Endothelial cell of umbilical vein (primary cell): Measurements from ENCODE around the gene ANKRD33. TPM values are rescaled to one million over a fixed set of nuclear protein-coding genes. Genes with fewer than 3 reads are reported as not detected.

Experiments used
- BruUV-seq: library from RNA; stranded (reverse); fragments of 400-500 nt; replicated peaks from 2 replicates; lab custom pipeline; 2021; lab: Mats Ljungman, UMichigan
- CTCF ChIA-PET: fragments of 300-600, 350-600 bp; sonication (Branson Sonifier 250); formaldehyde crosslinking; loops from one replicate; lab custom pipeline; 2021; ENCODE audit warnings: antibody characterized with exemption, inconsistent platforms; lab: Charles Lee
- POLR2A ChIA-PET: fragments of 300-600, 350-600 bp; sonication (Branson Sonifier 250); formaldehyde crosslinking; loops from one replicate; lab custom pipeline; 2021; ENCODE audit warnings: antibody characterized with exemption, inconsistent platforms; lab: Charles Lee
- DNase-seq: peaks from one replicate; pipeline ENCODE4 v3.0.0-alpha.2; 2011; ENCODE audit warnings: low read depth, low spot score
- FAIRE-seq: peaks from 2 replicates; lab custom pipeline; 2011; peaks lifted over from hg19 to GRCh38; lab: Jason Lieb, UNC
- H2AFZ ChIP-seq: 2 replicates; pipeline ENCODE4 v1.6.0; 2012; ENCODE audit warnings: low read depth, low read length, control low read depth, inconsistent platforms
- H3K27ac ChIP-seq: 2 replicates; pipeline ENCODE4 v1.5.1; 2011; ENCODE audit warnings: low read depth, mild to moderate bottlenecking, control low read depth, low read length, moderate library complexity; ENCODE audit not compliant: insufficient read depth
- H3K27me3 ChIP-seq, 2 experiments: 2 replicates each; pipeline versions ENCODE4 v1.6.0 to v1.6.1; 2011; ENCODE audit warnings: low read length in 2 of 2, mixed read lengths in 1 of 2; ENCODE audit not compliant: control insufficient read depth in 2 of 2, insufficient read depth in 2 of 2
- H3K36me3 ChIP-seq, 2 experiments: 2 replicates in 1 of 2; 3 replicates in 1 of 2; pipeline ENCODE4 v1.5.1; 2011; ENCODE audit warnings: low read length in 2 of 2, mild to moderate bottlenecking in 1 of 2, moderate library complexity in 1 of 2; ENCODE audit not compliant: control insufficient read depth in 2 of 2, insufficient read depth in 2 of 2; ENCODE audit errors: extremely low read depth in 1 of 2
- H3K4me1 ChIP-seq: 3 replicates; pipeline ENCODE4 v1.5.1; 2011; ENCODE audit warnings: mild to moderate bottlenecking, low read length; ENCODE audit not compliant: control insufficient read depth, insufficient read depth; ENCODE audit errors: extremely low read depth
- H3K4me2 ChIP-seq: 2 replicates; pipeline ENCODE4 v1.6.1; 2011; ENCODE audit warnings: low read length, control low read depth, mixed read lengths; ENCODE audit not compliant: insufficient read depth
- H3K4me3 ChIP-seq, 3 experiments: fragments of 200-600 bp in 1 of 3; sonication (generic), shearing (Covaris generic) in 1 of 3; replicated peaks in 1 of 3; 2 replicates each; pipeline ENCODE4 v1.5.1; 2011 to 2016; ENCODE audit warnings: control low read depth in 3 of 3, low read length in 3 of 3, mild to moderate bottlenecking in 2 of 3, inconsistent platforms in 1 of 3, low read depth in 1 of 3, moderate library complexity in 1 of 3; ENCODE audit not compliant: insufficient read depth in 1 of 3
- H3K79me2 ChIP-seq: 2 replicates; pipeline ENCODE4 v1.6.0; 2012; ENCODE audit warnings: low read length, inconsistent platforms; ENCODE audit not compliant: control insufficient read depth, insufficient read depth
- H3K9ac ChIP-seq: replicated peaks from 2 replicates; pipeline ENCODE3; 2011; ENCODE audit warnings: low read length, control low read depth; ENCODE audit not compliant: insufficient read depth; ENCODE audit errors: extremely low read depth
- H3K9me1 ChIP-seq: replicated peaks from 3 replicates; pipeline ENCODE4 v1.6.0; 2011; ENCODE audit warnings: mild to moderate bottlenecking, low read length; ENCODE audit not compliant: control insufficient read depth, insufficient read depth; ENCODE audit errors: extremely low read depth
- H3K9me3 ChIP-seq: replicated peaks from 2 replicates; pipeline ENCODE4 v1.5.1; 2012; ENCODE audit warnings: low read length, inconsistent platforms; ENCODE audit not compliant: control insufficient read depth, insufficient read depth
- H4K20me1 ChIP-seq: replicated peaks from 2 replicates; pipeline ENCODE3; 2011; ENCODE audit warnings: mild to moderate bottlenecking, low read length; ENCODE audit not compliant: control insufficient read depth, insufficient read depth; ENCODE audit errors: extremely low read depth
- EZH2 ChIP-seq: IDR thresholded peaks from 2 replicates; pipeline ENCODE4 v1.6.1; 2012; ENCODE audit warnings: borderline replicate concordance, low read depth, mild to moderate bottlenecking, moderate library complexity, low read length, inconsistent platforms; ENCODE audit not compliant: severe bottlenecking
- FOS ChIP-seq: IDR thresholded peaks from 2 replicates; pipeline ENCODE4 v1.6.1; 2011; ENCODE audit warnings: mild to moderate bottlenecking, low read length, moderate library complexity, borderline replicate concordance; ENCODE audit not compliant: insufficient read depth
- GATA2 ChIP-seq: IDR thresholded peaks from 2 replicates; pipeline ENCODE4 v1.7.0; 2011; ENCODE audit warnings: low read depth, mild to moderate bottlenecking, moderate library complexity, mixed read lengths, low read length; ENCODE audit not compliant: insufficient read length, insufficient read depth
- JUN ChIP-seq: IDR thresholded peaks from 2 replicates; pipeline ENCODE4 v1.6.1; 2011; ENCODE audit warnings: borderline replicate concordance, low read depth; ENCODE audit not compliant: insufficient read length, insufficient read depth
- MYC ChIP-seq: IDR thresholded peaks from one replicate; pipeline ENCODE4 v1.6.1; 2011; ENCODE audit warnings: mild to moderate bottlenecking, low read depth, low read length
- POLR2A ChIP-seq: IDR thresholded peaks from 2 replicates; pipeline ENCODE4 v1.6.1; 2012; ENCODE audit warnings: low read depth, mild to moderate bottlenecking, control low read depth, low read length
- POLR2AphosphoS5 ChIP-seq: IDR thresholded peaks from 2 replicates; pipeline ENCODE4 v1.6.1; 2012; ENCODE audit warnings: low read depth, mild to moderate bottlenecking, control low read depth, low read length, moderate library complexity; ENCODE audit not compliant: insufficient read depth
- dilution Hi-C: fragments of 300-500 bp; cut with MboI; formaldehyde crosslinking; loops from one replicate; pipeline ENCODE4 v1.15.0; 2019; ENCODE audit warnings: low sequenced_read_pairs; ENCODE audit not compliant: extremely low pct_ligation_motif_present
- intact Hi-C: fragments of 100-400 bp; cut with micrococcal nuclease; formaldehyde crosslinking; loops from one replicate; pipeline ENCODE4 v1.10.0; 2022
- polyA plus RNA-seq, 4 experiments: library from polyadenylated mRNA; depleted of rRNA in 3 of 4; stranded (reverse) in 3 of 4; unstranded in 1 of 4; fragments of >200 nt; gene quantifications; 2 replicates each; pipeline versions ENCODE4 v1.2.1 to v1.2.3, GENCODE V29; 2011 to 2012; ENCODE audit warnings: missing spikeins in 1 of 4
- total RNA-seq: library from RNA; stranded (reverse); gene quantifications from 2 replicates; pipeline ENCODE4 v1.2.3, GENCODE V29; 2021
- TF ChIP-seq, protein P1 (sequence below): IDR thresholded peaks from 2 replicates; pipeline ENCODE4 v1.6.1; 2011; ENCODE audit not compliant: insufficient read depth, insufficient read length
- TF ChIP-seq, protein P2 (sequence below), 2 donors: IDR thresholded peaks; 1 replicate in 1 of 2; 2 replicates in 1 of 2; pipeline ENCODE4 v1.5.1; 2011; ENCODE audit warnings: low read length in 2 of 2, mild to moderate bottlenecking in 2 of 2, moderate library complexity in 2 of 2, control low read depth in 1 of 2, inconsistent platforms in 1 of 2, low read depth in 1 of 2; ENCODE audit not compliant: insufficient read depth in 1 of 2; ENCODE audit errors: extremely low read depth in 1 of 2

The ANKRD33 gene
- total and polyA plus RNA-seq, 2 donors (not counting 3 experiments of a cell fraction or from before 2014, with no cell fraction given): 0.80 to 1.2 TPM

DNA sequence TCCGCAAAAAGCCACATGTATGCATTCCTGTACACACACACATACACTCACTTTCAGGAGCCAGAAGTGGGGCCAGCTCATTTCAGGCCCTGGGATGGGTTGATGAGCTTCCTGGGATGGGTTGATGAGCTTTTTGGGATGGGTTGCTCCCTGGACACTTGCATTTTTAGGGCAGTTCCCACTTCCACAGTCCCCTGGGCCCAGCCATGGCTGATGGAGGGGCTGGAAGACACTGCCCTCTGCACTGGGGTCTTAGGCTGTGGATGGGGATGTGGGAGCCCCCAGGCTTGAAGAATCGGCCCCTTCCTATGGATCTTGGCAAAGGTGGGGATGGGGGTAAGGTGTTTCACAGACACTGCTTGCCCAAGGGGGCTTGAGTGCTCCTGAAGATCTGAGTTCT is 32.1 kb downstream of the ANKRD33 start:
- FAIRE-seq (no peak), DNase-seq (no peak)
- H2AFZ ChIP-seq: no peak overlapping the region
- TF ChIP-seq, protein P1, sequence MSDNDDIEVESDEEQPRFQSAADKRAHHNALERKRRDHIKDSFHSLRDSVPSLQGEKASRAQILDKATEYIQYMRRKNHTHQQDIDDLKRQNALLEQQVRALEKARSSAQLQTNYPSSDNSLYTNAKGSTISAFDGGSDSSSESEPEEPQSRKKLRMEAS: no peak
- TF ChIP-seq POLR2AphosphoS5 (no peak), FOS (no peak), EZH2 (no peak), MYC (no peak), POLR2A (no peak), JUN (no peak), GATA2 (no peak)
- TF ChIP-seq, protein P2, sequence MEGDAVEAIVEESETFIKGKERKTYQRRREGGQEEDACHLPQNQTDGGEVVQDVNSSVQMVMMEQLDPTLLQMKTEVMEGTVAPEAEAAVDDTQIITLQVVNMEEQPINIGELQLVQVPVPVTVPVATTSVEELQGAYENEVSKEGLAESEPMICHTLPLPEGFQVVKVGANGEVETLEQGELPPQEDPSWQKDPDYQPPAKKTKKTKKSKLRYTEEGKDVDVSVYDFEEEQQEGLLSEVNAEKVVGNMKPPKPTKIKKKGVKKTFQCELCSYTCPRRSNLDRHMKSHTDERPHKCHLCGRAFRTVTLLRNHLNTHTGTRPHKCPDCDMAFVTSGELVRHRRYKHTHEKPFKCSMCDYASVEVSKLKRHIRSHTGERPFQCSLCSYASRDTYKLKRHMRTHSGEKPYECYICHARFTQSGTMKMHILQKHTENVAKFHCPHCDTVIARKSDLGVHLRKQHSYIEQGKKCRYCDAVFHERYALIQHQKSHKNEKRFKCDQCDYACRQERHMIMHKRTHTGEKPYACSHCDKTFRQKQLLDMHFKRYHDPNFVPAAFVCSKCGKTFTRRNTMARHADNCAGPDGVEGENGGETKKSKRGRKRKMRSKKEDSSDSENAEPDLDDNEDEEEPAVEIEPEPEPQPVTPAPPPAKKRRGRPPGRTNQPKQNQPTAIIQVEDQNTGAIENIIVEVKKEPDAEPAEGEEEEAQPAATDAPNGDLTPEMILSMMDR (IDR thresholded peaks at IDR 0.05; ENCODE audit: extremely low read depth in 1 of 2, insufficient read depth in 1 of 2, low read depth in 1 of 2, low read length in 2 of 2): no peak
- H3K9me1 ChIP-seq: no peaks in the 10 kb centered on the region
- ChIA-PET CTCF (interaction anchor here (1.3 to 12.8 kb wide), 2 partner anchors 23 to 60 kb away, joined by 3 to 393 read pairs; no protein-coding TSS in a partner anchor), POLR2A (interaction anchor here (0.6 kb wide), 1 partner anchor 12 kb away, joined by 10 read pairs; no protein-coding TSS in a partner anchor)
- no peaks in the 10 kb centered on the region for H4K20me1 ChIP-seq
- no peak overlapping the region for H3K27ac ChIP-seq
- intact Hi-C loops: no loop called here
- dilution Hi-C loops: no loop called here
- BruUV-seq: no TSS peak
- H3K9me3 ChIP-seq: no peaks in the 10 kb centered on the region
- H3K27me3 ChIP-seq: no peaks in the 10 kb centered on the region
- no peak overlapping the region for H3K9ac ChIP-seq
- H3K4me2 ChIP-seq: no peak overlapping the region
- H3K36me3 ChIP-seq: peaks cover 32 to 45% of the 10 kb centered on the region in 2 experiments
- no peak overlapping the region for H3K4me3 ChIP-seq
- peaks cover 34% of the 10 kb centered on the region for H3K4me1 ChIP-seq
- H3K79me2 ChIP-seq: peaks cover 30% of the 10 kb centered on the region
